NCI-H526 treated with DMSO at 0.1 percent for 48 hours (cell line): Measurements from ENCODE around the gene CSMD2.
"Not testable (repeated sequence)": the region's sequence is repeated elsewhere in the genome, so short reads cannot be mapped to it uniquely, and the experiment has no call there.

Experiments
- DNase-seq: peaks from one replicate; lab custom pipeline; 2025; lab: John Stamatoyannopoulos, UW

The CSMD2 gene

DNA sequence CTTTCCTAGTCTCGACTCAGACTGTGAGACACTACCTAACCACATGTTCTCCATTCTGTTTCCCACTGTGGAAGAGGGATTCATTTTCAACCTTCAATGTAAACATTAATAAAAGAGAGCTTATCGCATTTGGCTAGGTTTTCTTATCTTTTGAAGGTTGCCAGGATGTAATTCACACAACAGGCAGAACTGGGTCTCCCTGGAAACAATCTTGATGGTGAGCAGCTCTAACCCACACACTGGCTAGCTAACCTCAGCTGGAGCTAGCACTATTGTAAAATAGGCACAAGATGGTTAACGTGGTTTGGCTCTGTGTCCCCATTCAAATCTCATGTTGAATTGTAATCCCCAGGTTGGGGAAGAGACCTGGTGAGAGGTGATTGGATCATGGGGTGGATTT is 617.5 kb downstream of the CSMD2 start:
- DNase-seq, result no peak

DNA sequence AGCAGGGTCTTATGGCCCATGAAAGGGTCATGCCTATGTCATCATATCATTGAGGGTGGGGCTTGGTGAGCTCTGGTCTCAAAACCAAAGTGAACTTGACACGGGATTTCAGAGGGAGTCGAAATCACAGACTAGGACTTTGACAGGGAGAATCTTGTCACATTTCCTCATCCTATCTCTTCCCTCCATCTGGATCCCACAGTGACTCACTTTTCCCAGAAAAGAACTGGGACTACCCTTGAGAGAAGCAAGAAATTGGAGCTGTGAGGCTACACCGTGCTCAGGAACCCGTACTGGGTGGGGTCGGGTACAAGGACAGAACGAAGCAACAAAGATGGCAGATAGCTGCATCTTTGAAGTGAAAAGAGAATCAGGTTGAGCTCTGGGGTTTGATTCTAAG is 623.1 kb downstream of the CSMD2 start:
- no peak for DNase-seq

DNA sequence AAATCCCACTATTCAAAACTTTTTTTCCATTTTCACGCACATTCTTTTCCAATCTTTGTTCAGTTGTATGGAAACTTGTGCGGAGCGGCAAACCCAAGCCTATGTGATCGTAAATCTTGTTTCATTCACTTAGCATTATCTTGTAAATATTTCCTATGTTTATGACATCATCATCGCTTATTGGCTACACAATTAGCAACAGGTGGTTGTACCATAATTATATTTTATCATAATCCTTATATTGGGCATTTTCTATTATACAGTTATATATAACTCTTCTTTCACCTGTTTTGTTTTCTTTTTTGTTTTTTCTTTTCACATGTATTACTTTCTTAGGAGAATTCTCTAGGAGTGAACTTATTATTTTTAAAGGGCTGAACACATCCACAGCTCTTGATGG is 627.1 kb downstream of the CSMD2 start:
- DNase-seq, result no peak

DNA sequence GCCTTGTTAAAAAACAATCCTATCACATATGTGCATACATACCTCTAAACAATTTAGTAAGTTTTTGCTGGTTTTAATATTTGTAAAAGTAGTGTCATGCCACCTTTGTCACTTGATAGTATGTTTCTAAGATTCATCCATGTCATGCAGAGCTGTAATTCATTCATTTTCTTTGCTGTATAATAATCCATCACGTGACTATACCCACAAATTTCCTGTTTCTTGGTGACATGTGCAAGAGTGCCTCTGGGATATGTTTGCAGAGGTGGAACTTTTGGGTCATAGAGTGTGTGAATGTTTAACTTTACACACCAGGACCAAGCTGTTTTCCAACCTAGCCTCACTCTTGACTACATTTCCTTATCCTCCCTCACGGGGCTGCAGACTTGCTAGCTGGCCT is 629.7 kb downstream of the CSMD2 start:
- no peak for DNase-seq

DNA sequence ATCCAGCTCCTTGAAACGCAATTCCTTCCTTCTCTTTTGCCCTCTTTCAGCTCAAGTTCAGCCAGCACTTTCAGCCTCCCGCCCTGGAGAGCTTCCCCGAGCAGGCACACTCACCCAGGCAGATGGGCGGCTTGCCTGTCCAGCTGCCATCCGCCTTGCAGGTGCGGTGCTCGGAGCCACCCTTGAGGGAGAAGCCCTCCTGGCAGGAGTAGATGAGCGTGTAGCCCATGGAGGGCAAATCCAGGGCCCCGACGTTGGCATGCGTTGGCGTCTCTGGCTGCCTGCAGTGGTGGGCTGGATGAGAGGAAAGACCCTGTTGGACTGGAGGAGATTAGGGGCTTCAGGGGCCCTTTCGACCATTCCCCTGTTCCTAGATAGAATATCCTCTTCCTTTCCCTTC is 632.1 kb downstream of the CSMD2 start:
- DNase-seq, result no peak

DNA sequence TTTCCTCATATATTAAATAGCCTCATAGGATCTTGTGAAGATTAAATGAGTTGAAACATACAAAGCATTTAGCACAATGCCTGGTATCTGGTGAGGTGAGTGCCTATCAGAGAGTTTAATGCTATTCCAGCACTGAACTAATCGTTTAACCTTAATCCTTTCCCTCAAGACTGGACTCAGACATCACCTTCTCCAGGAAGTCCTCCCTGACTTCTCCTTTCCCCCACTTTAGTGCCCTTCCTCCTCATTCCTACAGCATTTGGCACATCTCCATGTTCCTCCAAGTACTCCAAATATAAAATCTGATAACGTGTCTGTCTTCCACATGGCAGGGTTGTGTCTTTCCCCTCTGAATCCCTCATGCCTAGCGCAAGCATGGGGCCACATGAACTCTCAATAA is 632.8 kb downstream of the CSMD2 start:
- no peak for DNase-seq

DNA sequence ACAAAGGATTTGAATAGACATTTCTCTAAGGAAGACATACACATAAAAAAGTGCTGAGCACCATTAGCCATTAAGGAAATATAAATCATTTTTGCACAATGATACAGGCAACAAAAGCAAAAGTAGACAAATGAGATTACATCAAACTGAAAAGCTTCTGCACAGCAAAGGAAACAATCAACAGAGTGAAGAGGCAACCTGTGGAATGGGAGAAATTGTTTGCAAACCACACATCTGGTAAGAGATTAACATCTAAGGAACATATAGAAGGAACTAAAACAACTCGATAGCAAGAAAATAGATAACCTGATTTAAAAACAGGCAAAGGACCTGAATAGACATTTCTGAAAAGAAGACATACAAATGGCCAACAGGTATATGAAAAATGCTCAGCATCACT is 635.1 kb downstream of the CSMD2 start:
- no peak for DNase-seq

DNA sequence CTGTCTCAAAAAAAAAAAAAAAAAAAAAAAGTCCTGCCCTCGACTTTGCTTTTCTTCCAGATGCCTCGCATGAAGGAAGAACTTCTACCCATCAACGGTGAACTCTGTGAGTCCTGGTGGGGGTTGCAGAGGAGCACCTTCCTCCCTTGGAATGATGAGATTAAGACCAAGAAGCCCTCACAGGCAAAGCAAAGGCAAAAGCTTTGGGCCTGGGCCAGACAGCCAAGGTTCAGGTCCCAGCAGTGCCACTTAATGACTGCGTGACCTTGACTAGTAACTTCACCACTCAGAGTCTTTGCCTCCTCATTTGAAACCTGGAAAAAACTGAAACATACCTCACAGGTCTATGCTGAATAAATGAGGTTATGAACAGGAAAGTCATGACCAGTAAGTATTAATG is 637.1 kb downstream of the CSMD2 start:
- no peak for DNase-seq

DNA sequence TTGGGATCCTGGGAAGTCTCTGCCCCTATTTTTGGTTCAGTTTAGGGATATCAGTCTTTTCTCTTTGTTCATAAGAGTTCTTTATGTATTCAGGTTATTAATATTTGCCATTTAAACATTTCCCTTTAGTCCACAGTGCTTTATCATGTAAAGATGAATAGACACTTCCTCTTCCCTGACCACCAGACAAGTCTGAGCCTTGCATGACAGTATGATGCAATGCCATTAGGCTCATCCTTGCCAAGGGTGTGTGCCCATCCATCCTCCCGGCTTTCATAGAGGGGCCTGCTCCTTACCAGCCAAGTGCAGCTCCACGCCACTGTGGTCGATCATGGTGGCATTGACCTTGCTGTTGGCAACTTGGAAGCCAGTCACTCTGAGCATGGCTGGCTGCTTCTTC is 640.4 kb downstream of the CSMD2 start:
- no peak for DNase-seq

DNA sequence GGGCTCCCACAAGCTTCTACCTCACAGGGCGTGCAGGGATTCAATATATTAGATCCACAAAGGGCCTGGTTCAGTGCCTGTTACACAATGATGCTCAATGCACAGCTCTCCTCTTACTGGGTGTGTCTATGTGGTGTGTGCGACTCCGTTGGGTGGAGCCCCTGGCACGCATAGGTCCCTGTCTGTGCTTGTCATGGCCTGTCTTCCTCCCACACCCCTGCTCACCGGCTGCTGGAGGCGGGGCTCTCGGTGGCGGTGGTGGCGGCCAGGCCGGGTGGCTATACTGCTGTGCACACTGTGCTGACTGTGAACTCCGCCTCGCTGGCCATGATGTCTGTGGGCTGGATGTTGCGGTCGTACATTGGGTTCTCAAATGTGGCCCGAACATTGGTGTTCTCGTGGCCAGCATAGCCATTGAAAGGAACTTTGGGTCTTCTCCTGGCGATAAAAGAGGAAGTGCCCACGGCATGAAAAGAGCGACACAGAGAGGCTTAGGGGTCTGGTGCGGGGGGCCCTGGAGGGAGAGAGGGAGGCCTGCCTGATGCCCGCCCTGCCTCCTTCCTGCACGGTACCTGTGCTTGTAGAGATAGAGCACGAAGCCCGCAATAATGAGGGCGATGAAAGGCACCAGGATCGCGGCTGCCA is 645.7 kb downstream of the CSMD2 start:
- no peak for DNase-seq

DNA sequence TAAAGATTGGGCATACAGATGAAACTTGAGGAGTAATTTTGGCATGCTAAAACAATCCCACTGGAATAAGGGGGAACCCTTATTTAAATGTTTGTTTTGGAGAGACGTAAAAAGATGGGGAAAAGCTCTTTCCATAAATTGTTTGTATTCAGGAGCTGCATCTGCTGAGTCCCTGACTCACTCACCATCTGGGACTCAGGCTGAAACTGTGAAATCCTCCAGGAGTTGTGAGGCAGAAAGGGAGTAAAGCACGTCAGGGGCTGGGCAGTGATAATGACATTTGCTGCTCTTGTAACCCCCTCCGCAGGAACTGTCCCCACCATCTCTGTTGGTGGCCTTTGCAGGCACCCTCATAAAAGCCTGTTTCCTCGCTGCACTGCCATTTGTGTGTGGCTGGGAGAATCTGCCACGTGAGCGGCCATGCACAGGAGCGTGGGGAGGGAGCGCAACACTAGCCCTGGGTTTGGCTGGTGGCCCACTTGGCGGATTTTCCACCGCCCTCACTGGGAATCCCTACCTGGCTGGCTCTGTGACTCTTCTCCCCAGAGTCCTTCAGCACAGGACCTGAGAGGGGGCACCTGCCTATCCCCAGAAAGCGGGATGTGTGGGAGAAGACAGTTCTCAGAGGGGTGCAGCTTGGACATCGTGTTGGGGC is 647.3 kb downstream of the CSMD2 start:
- DNase-seq, result no peak

DNA sequence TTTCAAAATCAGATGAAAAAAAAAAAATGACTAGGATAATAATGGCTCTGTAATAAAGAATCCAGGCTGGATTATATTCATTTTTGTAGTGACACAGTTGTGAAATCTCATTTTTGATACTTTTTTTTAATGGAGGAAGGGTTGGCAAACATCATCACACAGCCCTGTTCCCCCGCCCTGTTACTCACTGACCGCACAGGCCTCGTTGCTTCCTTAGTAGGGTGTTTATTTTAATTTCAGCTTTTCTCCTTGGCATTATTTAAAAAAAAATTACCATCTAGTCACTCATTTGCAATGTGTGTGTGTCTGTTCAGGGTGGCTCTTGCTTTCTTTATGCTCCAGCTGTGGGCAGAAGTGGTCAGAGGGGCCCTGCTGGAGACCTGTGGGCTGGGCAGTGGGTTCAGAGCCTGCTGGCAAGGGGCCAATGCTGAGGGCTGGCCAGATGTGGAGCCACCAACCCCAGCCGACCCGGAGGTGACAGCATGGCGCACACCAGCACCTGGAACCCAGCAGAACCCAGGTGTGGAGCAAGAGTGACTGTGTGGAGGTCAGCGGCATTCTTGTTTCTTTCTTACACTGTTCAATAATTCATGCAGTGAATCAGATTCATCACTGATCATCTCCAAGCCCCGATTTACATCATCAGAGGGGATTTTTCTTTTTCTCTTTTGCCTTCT is 648.0 kb downstream of the CSMD2 start:
- no peak for DNase-seq

DNA sequence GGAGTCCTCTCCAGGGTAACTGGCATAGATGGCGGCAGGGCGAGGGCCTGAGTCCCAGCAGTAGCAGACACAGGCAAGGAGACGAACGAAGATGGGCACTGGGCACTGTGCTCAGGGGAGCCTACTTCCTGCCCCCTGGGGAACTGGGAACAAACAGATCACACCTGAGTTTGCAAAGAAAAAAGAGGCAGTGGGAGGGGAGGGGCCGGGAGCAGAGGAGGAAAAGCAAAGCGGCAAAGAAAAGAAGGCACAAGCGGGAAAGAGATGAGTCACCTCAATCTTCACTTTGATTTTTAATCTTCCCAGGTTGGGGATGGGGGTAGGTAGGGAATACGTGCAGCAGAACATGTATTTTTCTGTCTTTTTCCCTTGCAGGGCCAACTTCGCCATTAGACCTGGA is 648.6 kb downstream of the CSMD2 start:
- DNase-seq, result no peak

DNA sequence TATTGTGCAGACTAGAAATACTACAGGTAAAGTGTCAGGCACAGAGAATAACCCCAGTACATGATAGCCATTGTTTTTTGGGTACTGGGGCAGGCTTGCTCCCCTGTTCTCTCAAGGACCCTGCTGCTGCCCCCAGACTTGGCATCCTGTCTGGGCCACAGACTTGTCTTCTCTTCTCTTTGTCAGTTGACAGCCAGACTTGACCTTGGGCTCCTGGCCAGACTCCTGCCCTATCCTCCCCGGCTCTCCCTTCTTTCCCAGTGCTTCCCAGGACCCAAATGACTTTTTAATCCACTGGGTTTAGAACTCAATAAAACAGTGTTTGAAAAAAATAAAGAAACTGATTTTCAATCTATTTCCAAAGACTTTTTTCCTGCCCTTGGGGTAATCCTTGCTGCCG is 649.4 kb downstream of the CSMD2 start:
- DNase-seq, result no peak

DNA sequence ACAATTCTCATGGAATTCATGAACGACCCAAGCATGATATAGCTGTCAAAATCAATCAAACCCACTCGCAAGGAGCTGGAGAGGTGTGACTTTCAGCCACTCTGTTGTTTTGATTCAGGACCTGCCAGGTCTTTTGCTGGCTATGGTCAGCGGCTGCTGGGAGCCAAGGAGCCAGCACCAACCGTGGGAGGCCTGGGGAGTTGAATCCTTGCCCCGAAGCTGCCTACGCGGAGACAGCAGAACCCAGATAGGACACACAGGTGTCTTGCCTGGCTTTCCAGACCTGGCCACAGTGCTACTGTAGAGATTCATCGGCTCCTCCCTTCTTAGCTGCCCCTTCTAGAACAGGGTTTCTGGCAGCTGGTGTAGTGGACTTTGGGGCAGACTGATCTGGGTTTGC is 649.9 kb downstream of the CSMD2 start:
- DNase-seq, result no peak

DNA sequence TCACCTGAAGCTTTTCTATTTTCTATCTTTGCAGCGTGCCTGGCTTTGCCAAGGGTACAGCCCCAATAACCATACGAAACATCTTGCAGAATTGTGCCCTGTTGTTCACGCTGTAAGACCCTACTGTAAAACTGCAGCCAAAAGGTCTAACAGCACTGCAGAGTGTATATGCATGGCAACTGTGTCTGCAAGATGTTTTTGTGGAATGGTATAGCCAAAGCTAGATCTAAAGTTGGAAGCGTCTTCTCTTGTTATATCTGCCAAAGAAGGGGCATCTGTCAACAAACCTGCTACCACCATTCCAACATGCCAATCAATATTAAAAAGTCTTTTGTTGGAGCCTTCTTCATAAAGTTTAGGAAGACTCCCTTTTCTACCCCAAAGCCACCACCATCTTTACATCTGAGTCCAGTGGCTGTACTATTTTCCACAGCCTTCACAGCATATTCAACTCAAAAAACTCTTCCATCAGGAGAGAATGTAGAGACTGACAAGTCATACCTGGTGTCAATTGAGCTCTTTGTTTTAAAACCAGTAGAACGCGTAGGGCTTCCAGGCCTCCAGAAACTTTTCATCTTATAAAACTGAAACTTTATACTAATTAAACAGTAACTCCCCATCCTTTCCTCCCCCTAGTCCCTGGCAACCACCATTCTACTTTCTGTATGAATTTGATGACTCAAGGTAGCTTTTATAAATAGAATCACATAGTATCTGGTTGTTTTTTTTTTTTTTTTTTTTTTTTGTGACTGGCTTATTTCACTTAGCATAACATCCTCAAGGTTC is 652.6 kb downstream of the CSMD2 start:
- no peak for DNase-seq

DNA sequence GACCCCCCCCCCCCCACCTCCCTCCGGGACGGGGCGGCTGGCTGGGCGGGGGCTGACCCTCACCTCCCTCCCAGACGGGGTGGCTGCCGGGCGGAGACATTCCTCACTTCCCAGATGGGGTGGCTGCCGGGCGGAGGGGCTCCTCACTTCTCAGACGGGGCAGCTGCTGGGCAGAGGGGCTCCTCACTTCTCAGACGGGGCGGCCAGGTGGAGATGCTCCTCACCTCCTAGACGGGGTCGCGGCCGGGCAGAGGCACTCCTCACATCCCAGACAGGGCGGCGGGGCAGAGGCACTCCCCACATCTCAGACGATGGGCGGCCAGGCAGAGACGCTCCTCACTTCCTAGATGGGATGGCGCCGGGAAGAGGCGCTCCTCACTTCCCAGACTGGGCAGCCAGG is 655.8 kb downstream of the CSMD2 start:
- DNase-seq, result not testable (repeated sequence)

DNA sequence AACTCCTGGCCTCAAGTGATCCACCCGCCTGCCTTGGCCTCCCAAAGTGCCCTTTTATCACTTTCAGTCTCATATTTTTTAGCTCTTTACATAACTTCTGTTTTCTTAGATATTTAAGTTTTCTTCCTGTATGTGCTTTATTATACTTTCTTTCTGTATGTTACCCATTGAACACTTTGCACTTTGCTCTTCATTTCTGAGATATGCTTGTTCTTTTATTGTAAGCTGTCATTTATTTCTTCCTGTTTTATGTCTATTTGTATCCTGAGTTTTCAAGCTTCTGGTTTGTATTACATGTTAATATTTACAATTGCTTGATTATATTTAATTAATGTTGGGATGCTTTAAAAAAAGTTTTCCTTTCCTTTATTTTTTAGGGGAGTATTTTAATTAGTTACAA is 656.9 kb downstream of the CSMD2 start:
- DNase-seq, result no peak

DNA sequence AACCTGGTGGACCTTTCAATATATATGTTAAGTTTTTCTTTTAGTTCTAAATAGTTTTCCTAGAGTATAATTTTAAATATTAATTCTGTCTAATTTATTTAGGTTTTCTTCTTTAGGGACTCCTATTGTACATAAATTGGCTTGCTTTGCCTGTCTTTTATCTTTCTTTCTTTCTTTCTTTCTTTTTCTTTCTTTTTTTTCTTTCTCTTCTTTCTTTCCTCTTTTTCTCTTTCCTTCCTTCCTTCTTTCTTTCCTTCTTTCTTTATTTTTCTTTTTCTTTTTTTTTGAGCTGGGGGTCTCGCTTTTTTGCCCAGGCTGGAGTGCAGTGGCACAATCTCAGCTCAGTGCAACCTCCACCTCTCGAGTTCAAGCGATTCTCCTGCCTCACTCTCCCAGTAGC is 657.4 kb downstream of the CSMD2 start:
- DNase-seq, result no peak

DNA sequence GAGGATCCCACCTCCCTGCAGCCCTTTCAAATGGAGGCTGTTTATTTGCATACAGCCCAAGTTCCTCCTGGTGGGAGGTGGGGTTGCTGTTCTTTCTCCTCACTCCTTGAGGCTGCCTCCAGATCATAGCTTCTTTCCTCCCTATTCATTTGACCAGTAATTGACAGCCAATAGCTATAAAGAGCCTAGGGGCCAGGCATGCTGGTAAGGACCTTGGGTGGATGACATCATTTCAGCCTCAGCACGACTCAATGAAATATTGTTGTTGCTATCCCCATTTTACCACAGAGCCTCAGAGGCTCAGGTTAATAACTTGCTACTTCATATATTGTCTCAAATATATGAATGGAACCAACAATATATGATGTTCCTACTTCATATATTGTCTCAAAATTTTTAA is 661.5 kb downstream of the CSMD2 start:
- no peak for DNase-seq

DNA sequence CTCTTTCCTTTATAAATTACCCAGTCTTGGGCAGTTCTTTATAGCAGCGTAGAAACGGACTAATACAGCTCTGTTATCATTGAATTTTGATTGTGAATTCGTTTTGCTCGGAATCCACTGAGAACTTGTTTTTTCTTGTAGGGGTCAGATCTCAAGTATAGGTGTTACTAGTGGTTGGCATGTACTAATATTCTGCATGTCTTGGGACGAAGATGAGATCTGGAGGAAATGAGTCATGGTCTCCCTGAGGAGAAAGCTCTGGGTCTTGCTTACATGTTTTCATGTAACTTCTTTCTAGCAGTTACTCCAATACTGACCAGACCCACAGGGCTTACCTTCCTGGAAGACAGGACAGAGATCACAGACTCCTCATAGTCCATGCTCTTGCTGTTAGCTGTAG is 662.3 kb downstream of the CSMD2 start:
- no peak for DNase-seq

DNA sequence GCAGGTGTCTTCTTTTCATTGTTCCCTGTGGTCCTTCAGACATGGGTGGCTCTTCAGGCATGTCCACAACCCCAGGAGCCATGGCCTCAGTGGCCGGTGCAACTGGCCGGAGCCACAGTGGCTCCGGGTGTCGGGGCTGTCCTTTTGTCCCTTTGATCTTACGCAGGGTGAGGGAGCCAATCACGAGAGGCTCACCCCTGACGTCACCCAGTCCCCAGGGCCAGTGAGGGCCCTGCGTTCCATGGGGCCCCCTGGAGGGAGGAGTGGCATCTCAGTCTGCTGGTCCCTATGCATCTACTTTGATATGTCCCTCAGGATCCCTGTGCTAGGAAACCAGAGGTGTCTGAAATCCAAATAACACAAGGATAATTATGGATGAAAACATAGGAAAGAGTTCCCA is 663.3 kb downstream of the CSMD2 start:
- DNase-seq, result no peak

DNA sequence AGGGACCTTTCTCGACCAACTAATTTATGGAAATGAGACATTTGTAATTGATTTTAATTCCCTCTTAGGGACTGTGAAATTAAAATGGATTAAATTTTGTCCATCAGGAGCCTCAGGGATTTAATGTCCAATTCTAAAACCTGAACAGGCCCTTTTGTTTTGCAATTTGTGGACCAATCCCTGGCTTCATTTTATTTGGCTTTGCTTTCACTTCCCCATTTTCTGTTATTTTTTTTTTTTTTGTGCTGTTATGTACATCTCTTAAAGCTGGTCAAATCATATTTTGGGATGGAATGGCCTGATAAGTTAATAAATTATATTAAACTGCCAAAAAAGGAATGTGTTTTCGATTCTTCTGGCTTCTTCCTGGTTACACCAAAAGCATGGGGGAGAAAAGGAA is 663.7 kb downstream of the CSMD2 start:
- DNase-seq, result no peak
